HG03064 (cell line): ENCODE data around the gene ROBO4.

ENCODE experiments used
- ATAC-seq: cut with Tn5 transposase; IDR thresholded peaks from one replicate; pipeline ENCODE4 v1.9.1; 2021; ENCODE audit warnings: low read depth; ENCODE audit not compliant: unreplicated experiment

The ROBO4 gene

DNA sequence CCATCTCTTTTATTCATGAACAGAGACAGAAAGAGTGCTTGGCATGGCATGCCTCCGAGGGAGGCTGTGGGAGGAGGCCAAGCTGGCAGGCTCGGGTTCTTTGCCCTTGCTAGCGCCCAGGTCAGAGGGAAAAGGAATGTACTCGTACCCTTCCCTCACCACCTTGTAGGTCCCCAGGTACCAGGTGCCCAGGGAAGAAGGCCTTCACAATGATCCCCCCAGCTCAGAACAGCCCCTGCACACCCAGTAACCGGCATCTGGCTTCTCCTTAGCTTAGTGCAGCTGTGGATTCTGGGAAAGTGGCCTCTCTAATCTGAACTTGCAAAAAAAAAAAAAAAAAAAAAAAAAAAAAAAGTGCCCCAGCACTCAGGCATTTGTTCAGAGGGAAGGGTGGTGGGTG is 22.7 kb upstream of the ROBO4 start:
- no peak for ATAC-seq

DNA sequence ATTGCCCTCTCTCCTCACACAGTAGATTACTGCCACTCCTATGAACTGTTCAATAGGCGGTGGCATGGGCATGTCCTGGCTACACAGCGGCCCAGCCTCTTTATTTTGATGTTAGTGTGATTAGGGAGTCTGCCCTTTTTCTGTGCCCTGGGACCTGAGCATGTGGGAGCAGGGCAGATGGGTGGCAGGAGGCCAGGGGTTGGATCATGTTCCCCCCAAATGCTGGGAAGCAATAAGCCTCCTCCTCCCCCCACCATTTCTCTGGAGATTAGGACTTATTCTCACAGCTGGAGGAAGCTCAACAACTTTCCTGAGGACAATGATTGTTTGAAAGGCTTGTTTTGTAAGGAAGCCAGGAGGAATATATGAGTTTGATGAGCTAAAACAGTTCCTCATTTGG is 22.2 kb upstream of the ROBO4 start:
- no peak for ATAC-seq

DNA sequence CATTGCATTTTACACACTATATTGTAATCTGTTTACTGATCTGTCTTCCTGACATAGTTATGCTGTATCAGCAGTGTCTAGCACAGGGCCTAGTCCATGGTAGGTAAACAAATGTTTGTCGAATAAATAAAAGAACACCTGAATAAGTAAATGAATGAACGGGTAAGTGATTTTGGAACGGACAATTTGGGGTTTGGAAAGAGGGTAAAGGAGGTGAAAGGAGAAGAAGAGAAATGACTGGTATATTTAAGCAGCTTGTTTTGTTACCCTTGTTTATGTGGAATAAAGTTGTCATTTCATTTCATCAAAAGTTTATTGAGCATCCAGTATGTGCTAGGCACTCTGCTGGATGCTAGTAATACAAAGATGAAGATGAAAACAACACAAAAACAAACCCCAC is 21.3 kb upstream of the ROBO4 start, which contains the start of gene HEPN1:
HEPN1 (plus strand) TSS at position 301 of the 400 bp plus-strand sequence.
- no peak for ATAC-seq

DNA sequence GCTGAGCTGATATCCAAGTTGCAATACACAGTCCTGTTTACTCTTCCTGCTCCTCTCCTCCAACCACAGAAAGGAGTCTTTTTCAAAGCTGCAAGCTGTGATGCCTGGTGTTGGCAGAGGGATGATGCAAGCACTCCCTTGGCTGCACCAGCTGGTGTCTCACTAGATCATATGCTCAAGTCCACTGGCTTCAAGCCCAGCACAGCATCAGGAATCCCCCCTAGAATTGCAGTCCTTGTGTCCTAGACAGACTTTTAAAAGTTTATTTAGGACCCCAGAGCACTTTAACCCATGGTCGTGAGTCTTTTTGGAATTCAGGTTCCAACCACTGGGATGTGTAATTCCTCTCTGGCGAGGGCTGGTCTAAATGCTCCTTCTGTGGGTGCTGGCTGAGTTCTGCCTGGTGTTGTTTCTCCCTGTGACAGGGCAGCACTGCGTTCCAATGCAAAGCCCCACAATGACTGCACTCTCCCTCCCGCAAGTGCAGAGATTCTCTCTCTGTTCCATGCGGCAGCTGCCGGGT is 19.5 kb upstream of the ROBO4 start:
- no peak for ATAC-seq

DNA sequence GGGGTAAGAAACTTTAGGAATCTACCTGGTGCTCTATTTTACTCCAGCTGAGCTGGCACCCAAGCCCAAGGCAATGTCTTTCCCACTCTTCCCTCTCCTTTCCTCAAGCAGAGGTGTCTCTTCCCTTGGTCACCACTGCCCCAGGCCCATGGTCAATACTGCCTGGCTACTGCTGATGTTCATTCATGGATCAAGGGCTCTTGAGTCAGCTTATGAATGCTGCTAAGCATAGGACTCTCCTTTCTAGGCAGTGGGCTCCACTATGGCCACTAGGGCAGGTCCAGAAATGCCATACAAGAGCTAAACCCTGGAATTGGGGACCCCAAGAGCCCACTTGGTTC is 18.7 kb upstream of the ROBO4 start:
- no peak for ATAC-seq

DNA sequence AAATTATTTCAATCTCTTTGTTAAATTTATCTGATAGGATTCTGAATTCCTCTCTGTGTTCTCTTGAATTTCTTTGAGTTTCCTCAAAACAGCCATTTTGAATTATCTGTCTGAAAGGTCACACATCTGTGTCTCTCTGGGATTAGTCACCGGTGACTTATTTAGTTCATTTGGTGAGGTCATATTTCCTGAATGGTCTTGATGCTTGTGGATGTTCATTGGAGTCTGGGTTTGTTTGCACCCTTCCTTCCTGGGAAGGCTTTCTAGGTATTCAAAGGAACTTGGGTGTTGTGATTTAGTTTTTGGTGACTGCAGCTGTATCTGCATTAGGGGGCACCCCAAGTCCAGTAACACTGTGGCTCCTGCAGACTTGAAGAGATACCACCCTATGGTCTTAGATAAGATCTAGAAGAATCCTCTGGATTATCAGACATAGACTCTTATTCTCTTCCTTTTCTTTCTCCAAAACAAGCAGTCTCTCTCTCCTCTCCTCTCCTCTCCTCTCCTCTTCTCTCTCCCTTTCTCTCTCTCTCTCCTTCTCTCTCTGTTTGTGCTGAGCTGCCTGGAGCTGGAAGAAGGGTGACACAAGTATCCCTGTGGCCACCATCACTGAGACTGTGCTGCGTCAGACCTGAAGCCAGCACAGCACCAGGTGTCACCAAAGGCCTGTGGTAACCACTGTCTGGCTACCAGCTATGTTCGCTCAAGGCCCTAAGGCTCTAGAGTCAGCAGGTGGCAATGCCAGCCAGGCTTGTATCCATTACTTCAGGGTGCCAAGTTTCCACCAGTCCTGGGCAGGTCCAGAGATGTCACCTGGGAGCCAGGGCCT is 18.1 kb upstream of the ROBO4 start:
- ATAC-seq: no peak

DNA sequence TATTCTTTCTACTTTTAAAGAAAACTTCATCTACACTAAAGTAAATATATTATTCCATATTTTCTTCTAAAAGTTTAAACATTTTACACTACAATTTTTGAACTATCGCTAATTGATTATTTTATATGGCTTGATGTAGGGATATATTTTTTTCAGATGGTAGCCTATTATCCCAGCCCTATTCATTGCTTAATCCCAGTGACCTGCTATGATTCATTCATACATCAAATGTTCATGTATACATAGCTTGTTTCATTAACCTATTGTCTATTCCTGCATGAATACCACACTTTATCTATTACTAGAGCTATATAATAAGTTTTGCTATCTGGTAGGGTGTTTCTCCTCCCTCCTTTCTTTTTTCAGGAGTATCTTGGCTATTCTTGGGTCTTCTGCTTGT is 5.0 kb upstream of the ROBO4 start:
- ATAC-seq: no peak

DNA sequence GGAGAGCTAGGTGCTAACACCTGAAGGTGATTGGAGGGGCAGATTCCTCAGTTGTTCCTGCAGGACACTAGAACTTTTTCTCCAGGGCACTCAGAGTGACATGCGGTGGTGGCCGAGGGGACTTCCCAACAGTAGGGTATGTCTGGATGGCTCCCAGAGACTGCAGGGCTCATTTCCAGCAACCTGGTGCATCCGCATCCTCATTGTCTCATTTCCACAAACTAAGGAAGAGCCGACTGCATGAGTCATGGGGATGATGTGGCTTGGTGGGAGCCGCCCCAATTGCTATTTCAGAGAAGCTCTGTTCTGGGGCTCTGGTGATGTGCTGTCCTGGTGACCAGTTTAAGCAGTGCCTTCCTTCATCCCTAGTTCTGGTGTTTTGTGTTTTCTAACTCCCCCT is 2.8 kb upstream of the ROBO4 start:
- ATAC-seq: no peak

DNA sequence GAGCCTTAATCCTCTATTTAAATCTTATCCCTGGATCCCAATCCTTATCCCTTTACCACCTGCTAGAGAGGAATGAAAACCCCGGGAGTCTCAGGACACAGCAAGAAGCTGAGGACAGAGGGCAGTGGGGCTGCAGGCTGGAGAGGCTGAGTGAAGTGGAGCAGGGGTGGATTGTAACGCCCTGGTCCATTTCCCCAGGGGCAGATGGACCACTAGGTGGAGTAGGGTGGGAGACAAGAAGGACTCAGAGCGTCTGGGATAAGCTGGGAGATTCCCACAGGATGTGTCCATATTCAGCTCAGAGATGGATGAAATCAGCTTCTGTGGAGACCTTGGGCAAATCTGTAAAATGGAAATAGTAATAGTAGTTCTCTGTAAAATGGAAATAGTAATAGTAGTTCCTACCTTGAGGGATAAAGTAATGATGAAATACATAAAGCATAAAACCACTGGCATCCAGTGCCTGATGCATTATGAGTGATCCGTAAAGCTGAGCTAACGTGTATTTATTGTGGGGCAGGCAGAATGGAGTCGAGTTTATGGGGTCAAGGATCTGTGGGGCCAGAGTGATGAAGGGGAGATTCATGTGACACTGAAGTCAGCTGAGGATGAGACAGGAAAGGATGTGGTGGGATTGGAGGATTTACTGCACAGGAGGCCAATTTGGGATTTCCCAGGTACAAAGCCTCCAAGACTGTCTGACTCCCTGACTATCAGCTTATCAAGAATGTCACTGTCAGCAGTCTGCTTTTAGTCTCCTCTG is 1.9 kb upstream of the ROBO4 start:
- no peak for ATAC-seq

DNA sequence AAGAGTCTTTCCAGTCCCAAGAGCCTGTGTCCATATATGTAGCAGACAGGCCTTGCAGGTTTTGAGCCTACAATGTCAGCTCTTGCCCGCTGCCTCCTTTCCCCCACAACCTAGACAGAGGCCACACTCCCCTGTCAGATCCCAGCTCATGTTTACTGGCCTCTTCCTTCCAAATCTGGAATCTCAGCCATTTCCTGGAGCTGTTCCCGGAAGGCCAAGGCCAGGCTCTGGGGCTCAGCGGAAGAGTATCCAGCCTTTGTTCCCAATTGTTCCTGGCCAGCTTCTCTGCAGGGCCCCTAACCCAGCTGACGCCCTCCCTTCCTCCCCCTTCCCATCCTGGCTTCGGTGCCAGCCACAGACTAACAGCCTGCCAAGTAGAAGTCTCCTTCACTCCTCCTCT is 1.0 kb upstream of the ROBO4 start:
- ATAC-seq: no peak

DNA sequence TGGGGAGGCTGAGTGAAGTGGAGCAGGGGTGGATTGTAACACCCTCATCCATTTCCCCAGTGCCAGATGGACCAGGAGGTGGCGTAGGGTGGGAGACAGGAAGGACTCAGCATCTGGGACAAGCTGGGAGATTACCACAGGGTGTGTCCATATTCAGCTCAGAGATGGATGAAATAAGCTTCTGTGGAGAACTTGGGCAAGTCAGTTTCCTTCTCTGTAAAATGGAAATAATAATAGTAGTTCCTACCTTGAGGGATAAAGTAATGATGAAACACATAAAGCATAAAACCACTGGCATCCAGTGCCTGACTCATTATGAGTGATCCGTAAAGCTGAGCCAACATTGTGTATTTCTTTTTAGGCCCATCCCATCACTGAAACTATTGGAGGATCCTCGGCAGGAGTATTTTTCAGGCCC is 607 bp upstream of the ROBO4 start:
- no peak for ATAC-seq

DNA sequence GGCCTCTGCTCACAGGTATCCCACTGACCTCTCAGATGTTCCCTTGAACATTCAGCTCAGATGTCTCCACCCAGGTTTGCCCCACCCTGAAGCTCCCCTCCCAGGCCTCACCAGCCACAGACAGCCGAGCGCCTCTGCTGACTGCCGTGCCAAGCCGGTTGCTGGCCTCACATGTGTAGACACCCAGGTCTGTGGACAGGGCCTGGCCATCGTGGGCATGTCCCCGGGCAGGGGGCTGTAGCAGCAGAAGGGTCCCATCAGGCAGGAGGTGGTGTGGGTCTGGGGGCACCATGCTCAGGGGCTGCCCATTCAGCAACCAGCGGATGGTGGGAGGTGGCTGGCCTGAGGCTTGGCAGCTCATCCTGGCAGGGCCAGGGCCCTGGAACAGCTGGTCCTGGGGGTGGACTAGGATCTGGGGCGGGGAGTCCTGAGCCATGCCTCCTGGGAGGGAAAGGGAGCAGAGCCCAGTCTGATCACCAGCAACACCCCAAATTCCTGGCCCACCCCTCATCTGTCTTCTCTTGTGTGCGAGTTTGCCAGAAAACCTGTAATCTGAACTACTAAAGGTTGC is 759 bp downstream of the ROBO4 start:
- ATAC-seq: no peak

DNA sequence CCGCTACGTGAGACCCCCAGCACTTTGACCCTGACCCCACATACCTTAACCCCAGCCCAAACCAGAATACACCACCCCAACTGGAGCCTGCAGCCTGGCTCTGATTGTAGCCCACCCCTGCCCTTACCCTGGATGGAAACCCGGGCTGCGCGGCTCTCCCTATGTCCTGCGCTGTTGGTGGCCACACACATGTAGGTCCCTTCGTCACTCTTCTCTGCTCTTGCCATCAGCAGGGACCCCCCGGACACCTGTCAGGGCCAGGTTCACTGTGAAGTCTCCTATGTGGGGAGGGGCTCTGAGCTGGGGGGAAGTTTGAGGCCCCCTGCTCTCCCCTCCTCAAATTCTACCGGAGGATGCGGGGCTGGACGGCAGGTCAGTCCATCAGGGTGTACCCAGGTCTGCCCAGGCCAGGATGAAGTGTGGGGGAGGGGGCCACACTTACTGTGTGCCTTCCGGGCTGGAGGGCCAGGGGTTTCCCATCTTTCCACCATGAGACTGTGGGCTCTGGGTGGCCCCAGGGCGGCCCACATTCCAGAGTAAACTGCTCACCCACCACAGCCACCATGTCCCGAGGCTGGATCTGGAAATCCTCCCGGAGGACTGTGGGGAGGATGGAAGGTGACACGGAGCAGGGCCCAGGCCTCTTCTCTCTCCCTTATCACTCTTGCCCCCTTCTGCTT is 1.5 kb downstream of the ROBO4 start:
- ATAC-seq: no peak

DNA sequence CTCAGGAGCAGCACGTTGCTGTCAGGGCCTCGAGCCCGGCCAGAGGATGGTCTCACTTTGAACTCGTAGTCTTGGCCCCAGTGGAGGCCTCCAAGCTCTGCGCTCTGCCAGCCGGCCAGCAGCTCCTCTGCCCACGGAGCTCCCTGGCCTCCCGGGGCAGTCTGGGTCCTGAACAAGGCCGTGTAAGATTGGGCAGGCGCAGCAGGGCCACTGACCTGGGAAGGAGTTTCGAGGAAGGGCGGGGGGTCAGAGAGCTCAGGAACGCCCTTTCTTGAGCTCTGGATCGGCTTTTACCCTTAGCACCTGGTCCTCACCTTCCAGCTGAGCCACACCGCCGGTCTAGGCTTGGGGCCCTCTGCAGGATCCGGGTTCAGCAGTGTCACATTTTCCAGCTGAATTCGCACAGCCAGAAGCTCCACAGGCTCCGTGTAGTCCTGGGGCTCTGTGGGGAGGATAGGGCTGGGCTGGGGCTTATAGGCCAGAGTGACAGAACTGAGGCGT is 2.1 kb downstream of the ROBO4 start:
- ATAC-seq: no peak

DNA sequence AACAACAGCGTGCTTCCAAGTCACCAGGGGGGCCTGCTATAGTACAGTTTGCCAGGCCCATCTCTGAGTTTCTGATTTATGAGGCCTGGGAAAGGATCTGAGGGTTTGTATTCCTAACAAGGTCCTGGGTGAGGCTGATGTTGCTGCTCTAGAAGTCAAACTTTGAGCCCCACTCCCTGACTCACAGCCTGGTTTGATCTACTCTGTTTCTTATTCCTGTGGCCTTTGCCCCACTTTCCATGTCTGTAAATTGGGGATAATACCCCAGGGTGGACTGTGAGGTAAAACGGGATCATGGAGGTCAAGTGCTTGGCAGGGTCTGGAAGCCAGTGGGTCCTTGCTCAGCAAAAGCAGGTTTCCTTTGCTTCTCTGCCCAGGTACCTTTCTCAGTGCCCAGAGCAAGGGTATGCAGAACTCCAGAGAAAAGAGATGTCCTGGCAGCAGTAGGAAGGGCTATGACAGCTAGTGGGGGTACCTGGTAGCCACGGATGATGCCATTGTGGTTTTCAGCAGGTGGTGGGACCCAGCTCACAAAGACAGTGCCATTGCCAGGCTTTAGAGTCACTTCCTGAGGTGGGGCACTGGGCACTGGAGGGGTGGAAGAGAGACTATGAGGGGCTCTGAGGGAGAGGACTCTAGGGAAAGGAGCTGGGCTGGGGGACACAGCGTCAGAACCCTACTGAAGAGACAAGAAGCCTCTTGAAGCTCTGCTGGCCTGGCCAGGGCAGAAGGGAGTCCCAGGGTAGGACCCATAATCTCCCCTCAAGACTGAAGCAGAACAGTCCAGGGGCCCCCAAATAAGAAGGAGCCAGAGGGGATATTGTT is 2.8 kb downstream of the ROBO4 start:
- ATAC-seq: no peak

DNA sequence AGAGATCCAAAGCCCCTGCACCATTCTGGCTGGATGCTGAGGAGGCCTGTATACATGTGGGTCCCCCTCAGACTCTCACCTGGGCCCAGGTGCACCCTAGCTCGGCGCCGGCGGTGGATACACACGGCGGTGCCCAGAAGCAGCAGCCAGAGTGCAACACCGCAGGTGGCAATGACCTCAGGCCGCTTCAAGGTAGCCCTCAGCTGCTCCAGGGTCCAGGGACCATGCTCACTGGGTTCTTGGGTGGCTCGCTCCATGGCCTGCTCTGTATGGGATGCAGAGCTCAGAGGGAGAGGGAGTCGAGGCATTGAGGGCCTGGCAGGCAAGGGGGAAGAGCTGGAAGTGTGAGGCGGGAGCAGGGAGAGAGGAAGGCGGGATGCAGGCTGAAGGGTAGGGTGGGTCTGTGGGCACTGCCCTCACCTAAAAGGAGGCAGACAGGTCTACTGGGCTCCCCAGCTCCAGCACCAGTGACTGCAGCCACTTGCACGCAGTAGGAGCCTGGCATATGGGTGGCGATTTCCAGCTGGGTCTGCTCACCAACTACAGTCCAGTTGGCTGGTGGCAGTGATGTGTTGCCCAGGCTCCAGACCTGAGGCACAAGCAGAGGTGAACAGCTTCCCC is 3.8 kb downstream of the ROBO4 start:
- ATAC-seq: no peak

DNA sequence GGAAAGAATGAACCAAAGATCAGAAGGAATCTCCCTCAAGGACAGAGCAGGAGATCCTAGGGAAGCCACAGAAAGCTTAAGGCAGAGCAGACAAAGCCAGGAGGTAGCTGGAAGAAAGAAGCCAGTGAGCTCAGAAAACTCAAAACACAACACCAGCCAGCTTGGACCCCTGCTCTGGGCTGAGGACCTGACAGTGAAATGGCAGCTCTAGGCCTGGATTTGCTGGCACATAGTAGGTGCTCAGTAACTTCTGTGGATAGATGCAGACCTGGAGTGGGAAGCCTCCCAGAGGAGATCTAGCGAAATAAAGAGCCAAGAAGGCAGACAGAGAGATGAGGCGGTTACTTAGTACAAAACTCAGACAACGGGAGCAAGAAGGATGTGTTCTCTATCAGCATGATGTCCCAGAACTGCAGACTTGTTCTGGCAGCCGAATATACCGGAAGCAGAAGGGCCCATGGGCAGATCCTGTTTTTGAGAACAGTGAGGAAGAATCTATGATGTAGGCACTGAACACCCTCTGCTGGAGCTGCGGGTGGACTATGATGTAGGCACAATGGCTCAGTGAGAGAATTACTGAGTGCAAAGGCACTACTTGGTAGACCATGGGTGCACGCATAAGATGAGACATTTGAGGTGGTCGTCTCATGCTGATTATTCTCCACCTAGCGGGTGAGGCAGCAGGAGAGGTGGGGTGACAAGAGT is 4.8 kb downstream of the ROBO4 start:
- ATAC-seq: no peak

DNA sequence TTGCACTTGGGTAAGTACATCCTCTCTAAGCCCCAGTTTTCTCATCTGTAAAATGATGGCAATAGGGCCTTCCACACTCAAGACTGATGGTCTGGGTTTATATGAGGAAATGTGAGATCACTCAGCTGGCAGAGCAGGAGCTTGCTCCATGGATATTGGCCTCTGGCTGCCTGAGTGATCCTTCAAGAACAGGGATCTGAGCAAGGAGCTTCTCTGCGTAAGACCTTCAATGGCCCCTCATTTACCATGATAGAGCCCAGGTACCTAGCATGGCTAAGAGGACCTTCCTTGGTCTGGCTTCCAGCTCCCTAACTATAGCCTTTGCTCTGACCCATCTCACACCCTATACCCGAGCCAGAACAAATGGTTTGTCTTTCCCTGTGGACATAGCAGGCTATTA is 5.5 kb downstream of the ROBO4 start:
- no peak for ATAC-seq

DNA sequence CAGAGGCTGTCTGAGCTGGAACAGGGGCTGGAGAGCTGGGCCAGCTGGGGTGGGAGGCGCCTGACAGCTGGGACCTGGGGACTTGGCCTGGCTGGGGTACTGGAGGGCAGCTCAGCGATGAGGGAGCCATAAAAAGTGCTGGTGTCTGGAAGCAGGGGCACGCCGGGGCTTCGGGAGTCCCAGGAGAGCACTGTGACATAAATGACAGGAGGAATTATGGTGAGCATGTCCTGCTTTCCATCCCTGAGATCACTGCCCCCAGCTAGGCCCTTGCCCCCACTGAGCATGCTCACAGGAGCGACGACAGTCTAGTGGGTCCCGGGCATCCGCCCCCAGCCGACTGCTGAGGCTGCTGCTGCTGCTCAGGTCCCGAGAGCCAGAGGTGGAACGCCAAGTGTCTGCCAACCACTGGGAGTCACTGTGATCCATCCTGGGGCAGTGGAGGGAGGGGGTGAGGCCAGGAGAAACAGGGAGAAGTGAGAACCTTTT is 6.2 kb downstream of the ROBO4 start:
- ATAC-seq: no peak
